Astrocyte (in vitro differentiated cells and primary cell): ENCODE data around the gene HSPA14. TPM values are rescaled to one million over a fixed set of nuclear protein-coding genes. Genes with fewer than 3 reads are reported as not detected.

Experiments used
- DNase-seq: peaks from one replicate; pipeline ENCODE4 v3.0.0-alpha.2; 2010; ENCODE audit warnings: low read depth
- FAIRE-seq: peaks from 2 replicates; lab custom pipeline; 2011; peaks lifted over from hg19 to GRCh38; lab: Jason Lieb, UNC
- H2AFZ ChIP-seq: 2 replicates; pipeline ENCODE4 v1.6.0; 2012; ENCODE audit warnings: low read depth, low read length, inconsistent platforms
- H3K27ac ChIP-seq: 2 replicates; pipeline ENCODE4 v1.5.1; 2011; ENCODE audit warnings: low read depth, low read length, inconsistent platforms
- H3K27me3 ChIP-seq: 2 replicates; pipeline ENCODE4 v1.6.0; 2011; ENCODE audit warnings: low read length, inconsistent platforms; ENCODE audit not compliant: insufficient read depth
- H3K36me3 ChIP-seq: 2 replicates; pipeline ENCODE4 v1.5.1; 2011; ENCODE audit warnings: low read length, inconsistent platforms; ENCODE audit not compliant: insufficient read depth
- H3K4me1 ChIP-seq: 2 replicates; pipeline ENCODE4 v1.5.1; 2011; ENCODE audit warnings: low read length, inconsistent platforms; ENCODE audit not compliant: insufficient read depth
- H3K4me2 ChIP-seq: 2 replicates; pipeline ENCODE4 v1.6.0; 2012; ENCODE audit warnings: low read length, inconsistent platforms
- H3K4me3 ChIP-seq: 2 replicates; pipeline ENCODE4 v1.5.1; 2011; ENCODE audit warnings: low read depth, mild to moderate bottlenecking, low read length, inconsistent platforms; ENCODE audit not compliant: insufficient read depth
- H3K79me2 ChIP-seq: 2 replicates; pipeline ENCODE4 v1.6.0; 2012; ENCODE audit warnings: mild to moderate bottlenecking, low read length, inconsistent platforms; ENCODE audit not compliant: insufficient read depth
- H3K9ac ChIP-seq: 2 replicates; pipeline ENCODE4 v1.6.0; 2012; ENCODE audit warnings: mild to moderate bottlenecking, low read length, inconsistent platforms
- H3K9me3 ChIP-seq: 2 replicates; pipeline ENCODE4 v1.5.1; 2012; ENCODE audit warnings: low read depth, mild to moderate bottlenecking, low read length, inconsistent platforms; ENCODE audit not compliant: insufficient read depth
- H4K20me1 ChIP-seq: 2 replicates; pipeline ENCODE4 v1.6.0; 2012; ENCODE audit warnings: low read length, inconsistent platforms; ENCODE audit not compliant: insufficient read depth
- H3K27ac Mint-ChIP-seq: one replicate; pipeline ENCODE4 v1.8.0; 2021; ENCODE audit warnings: mild to moderate bottlenecking, mixed read lengths; ENCODE audit not compliant: unreplicated experiment
- H3K27me3 Mint-ChIP-seq: one replicate; pipeline ENCODE4 v1.8.0; 2021; ENCODE audit warnings: low read depth, mixed read lengths; ENCODE audit not compliant: unreplicated experiment
- H3K36me3 Mint-ChIP-seq: one replicate; pipeline ENCODE4 v1.8.0; 2021; ENCODE audit warnings: low read depth, mixed read lengths; ENCODE audit not compliant: unreplicated experiment
- H3K4me1 Mint-ChIP-seq: one replicate; pipeline ENCODE4 v1.8.0; 2021; ENCODE audit warnings: low read depth, mixed read lengths; ENCODE audit not compliant: unreplicated experiment
- H3K4me3 Mint-ChIP-seq: one replicate; pipeline ENCODE4 v1.8.0; 2021; ENCODE audit warnings: mild to moderate bottlenecking, moderate library complexity, mixed read lengths; ENCODE audit not compliant: unreplicated experiment
- H3K9me3 Mint-ChIP-seq: one replicate; pipeline ENCODE4 v1.8.0; 2021; ENCODE audit warnings: mild to moderate bottlenecking, mixed read lengths; ENCODE audit not compliant: unreplicated experiment
- CTCF ChIP-seq: IDR thresholded peaks from 2 replicates; pipeline ENCODE4 v1.5.1; 2011; ENCODE audit warnings: low read depth, mild to moderate bottlenecking, inconsistent platforms, low read length, moderate library complexity; ENCODE audit not compliant: insufficient read depth
- EZH2 ChIP-seq: IDR thresholded peaks from 2 replicates; pipeline ENCODE4 v1.6.1; 2012; ENCODE audit warnings: mild to moderate bottlenecking, low read length, inconsistent platforms; ENCODE audit not compliant: insufficient read depth
- total RNA-seq: library from RNA; stranded (reverse); gene quantifications from 2 replicates; pipeline ENCODE4 v1.2.1, GENCODE V29; 2021

HSPA14 gene
- total RNA-seq, 1 donor from 2014 or later = 12.8 TPM

GRCh38 chr10:14800397-14800796, 37.7 kb upstream of the HSPA14 start:
- H3K4me1 Mint-ChIP-seq = no peaks in the 10 kb centered on the region
- no peaks in the 10 kb centered on the region for H3K79me2 ChIP-seq
- no peaks in the 10 kb centered on the region for H3K36me3 ChIP-seq
- no peak overlapping the region for H3K27ac Mint-ChIP-seq
- H3K27ac ChIP-seq = no peak overlapping the region
- no peak overlapping the region for H3K9ac ChIP-seq
- no peak overlapping the region for H3K4me2 ChIP-seq
- no peaks in the 10 kb centered on the region for H4K20me1 ChIP-seq
- TF ChIP-seq EZH2 = no peak
- TF ChIP-seq CTCF = no peak
- no peaks in the 10 kb centered on the region for H3K36me3 Mint-ChIP-seq
- H3K9me3 Mint-ChIP-seq = no peaks in the 10 kb centered on the region
- H3K4me3 ChIP-seq = no peak overlapping the region
- H3K4me1 ChIP-seq = no peaks in the 10 kb centered on the region
- FAIRE-seq (no peak), DNase-seq (no peak)
- no peaks in the 10 kb centered on the region for H3K9me3 ChIP-seq
- peaks cover 20% of the 10 kb centered on the region for H3K27me3 Mint-ChIP-seq
- no peak overlapping the region for H2AFZ ChIP-seq
- peaks cover 8% of the 10 kb centered on the region for H3K27me3 ChIP-seq
- H3K4me3 Mint-ChIP-seq = no peak overlapping the region

GRCh38 chr10:14801723-14802122, 36.4 kb upstream of the HSPA14 start:
- Histone ChIP-seq H3K27me3 (peaks cover 8% of the 10 kb centered on the region), H3K4me3 (no peak overlapping the region), H2AFZ (no peak overlapping the region), H3K9me3 (no peaks in the 10 kb centered on the region), H3K79me2 (no peaks in the 10 kb centered on the region), H3K4me1 (no peaks in the 10 kb centered on the region), H3K27ac (no peak overlapping the region), H4K20me1 (no peaks in the 10 kb centered on the region), H3K36me3 (no peaks in the 10 kb centered on the region), H3K9ac (no peak overlapping the region), H3K4me2 (no peak overlapping the region)
- Mint-ChIP-seq H3K9me3 (no peaks in the 10 kb centered on the region), H3K27ac (no peak overlapping the region), H3K4me1 (no peaks in the 10 kb centered on the region), H3K27me3 (peaks cover 20% of the 10 kb centered on the region), H3K4me3 (no peak overlapping the region), H3K36me3 (no peaks in the 10 kb centered on the region)
- FAIRE-seq (no peak), DNase-seq (no peak)
- TF ChIP-seq CTCF = no peak
- no peak for TF ChIP-seq EZH2

- Mint-ChIP-seq H3K4me1 (no peaks in the 10 kb centered on the region), H3K9me3 (no peaks in the 10 kb centered on the region), H3K36me3 (no peaks in the 10 kb centered on the region), H3K4me3 (no peak overlapping the region), H3K27me3 (peaks cover 20% of the 10 kb centered on the region), H3K27ac (no peak overlapping the region)
- no peak for FAIRE-seq
- H3K79me2 ChIP-seq = no peaks in the 10 kb centered on the region
- no peaks in the 10 kb centered on the region for H4K20me1 ChIP-seq
- H3K4me3 ChIP-seq = no peak overlapping the region
- TF ChIP-seq CTCF (no peak), EZH2 (no peak)
- H3K9me3 ChIP-seq = no peaks in the 10 kb centered on the region
- H3K4me2 ChIP-seq = no peak overlapping the region
- H3K9ac ChIP-seq = no peak overlapping the region
- H3K27ac ChIP-seq = no peak overlapping the region
- no peaks in the 10 kb centered on the region for H3K36me3 ChIP-seq
- peaks cover 5% of the 10 kb centered on the region for H3K27me3 ChIP-seq
- H3K4me1 ChIP-seq = no peaks in the 10 kb centered on the region
- H2AFZ ChIP-seq = no peak overlapping the region
- no peak for DNase-seq
Measured at GRCh38 chr10:14803827-14804226, 34.3 kb upstream of the HSPA14 start.
